NCI-H446 (cell line): ENCODE results near the gene KRTAP10-6.
"Not testable (repeated sequence)": the region's sequence is repeated elsewhere in the genome, so short reads cannot be mapped to it uniquely, and the experiment has no call there.

ENCODE experiments used
- DNase-seq, 2 experiments: peaks; one replicate each; lab custom pipeline; 2025; lab: John Stamatoyannopoulos, UW

Gene KRTAP10-6, protein sequence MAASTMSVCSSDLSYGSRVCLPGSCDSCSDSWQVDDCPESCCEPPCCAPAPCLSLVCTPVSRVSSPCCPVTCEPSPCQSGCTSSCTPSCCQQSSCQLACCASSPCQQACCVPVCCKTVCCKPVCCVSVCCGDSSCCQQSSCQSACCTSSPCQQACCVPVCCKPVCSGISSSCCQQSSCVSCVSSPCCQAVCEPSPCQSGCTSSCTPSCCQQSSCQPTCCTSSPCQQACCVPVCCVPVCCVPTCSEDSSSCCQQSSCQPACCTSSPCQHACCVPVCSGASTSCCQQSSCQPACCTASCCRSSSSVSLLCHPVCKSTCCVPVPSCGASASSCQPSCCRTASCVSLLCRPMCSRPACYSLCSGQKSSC

DNA sequence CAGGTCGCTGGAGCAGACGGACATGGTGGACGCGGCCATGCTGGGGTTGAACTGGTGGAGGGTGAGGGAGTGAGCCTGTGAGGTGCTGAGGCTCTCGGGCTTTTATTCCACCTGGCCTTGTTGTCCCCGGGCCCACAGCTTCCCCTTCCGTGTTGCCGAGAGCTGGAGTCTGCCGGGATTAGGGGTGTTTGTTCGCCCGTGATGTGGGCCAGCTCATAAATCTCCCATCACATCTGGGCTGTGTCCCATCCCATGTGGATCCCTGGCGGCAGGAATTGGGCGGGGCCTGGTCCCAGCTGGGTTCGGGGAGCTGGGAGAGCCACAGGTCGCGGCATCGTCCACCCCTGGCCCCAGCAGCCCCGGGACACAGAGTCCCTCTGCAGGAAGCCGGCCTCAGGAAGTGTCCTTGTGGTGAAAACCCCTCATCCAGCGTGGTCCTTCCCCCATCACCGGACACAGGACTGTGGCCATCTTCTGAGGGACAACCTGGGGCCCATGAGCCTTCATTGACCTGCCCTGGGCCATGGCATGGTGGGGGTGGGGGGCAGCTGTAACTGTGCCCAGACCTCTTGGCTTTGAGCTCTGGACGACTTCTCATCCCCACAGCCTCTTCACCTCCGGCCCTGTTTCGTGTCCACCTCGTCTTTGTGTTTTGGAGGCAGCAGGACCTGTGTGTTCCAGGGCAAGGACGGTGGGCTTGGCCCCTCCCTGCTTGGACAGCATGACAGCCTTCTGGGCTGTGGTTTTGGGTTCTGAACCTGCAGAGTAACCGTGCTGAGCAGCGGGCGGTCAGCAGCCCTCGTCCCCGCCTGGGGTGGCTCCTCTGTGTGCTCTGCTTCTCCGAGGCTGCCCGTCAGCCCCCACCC is at the start of gene KRTAP10-6:
Gene KRTAP10-6 (minus strand): TSS at position 60 of the 866 bp plus-strand sequence. CDS start 21 bp downstream, at position 39.
- no peak for DNase-seq

DNA sequence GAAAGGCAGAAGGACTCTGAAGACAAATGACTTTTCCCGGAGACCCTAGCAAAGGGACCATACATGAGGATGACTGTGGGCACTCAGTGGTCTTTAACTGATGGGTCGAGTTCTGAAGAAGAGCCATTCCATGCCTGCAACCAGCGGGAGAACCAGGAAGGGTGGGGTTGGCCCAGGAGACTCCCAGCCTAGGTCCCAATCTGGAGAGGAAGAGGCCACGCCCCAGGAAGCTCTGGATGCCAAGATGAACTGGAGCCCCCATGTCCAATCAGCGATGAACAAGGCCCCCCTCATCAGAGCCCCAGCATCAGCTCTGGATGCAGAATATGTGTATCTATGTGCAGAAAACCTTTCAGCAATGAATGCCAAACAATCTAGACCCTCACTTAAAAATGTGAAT is 48.5 kb upstream of the KRTAP10-6 start:
- no peak for DNase-seq

DNA sequence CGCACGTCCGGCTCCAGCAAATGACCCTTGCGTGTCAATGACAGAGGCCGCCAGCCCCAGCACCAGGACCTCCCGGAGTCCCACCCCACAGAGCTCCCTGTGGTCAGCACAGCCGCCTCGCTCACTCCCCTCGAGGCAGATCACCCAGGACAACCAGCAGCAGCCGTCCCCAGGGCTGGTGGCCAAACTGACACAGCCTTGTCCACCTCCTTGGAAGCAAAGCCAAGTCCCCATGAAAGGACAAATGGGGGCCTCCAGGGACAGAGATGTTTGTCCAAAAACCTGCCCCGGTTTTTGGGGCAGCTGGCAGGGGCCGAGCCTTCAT is 47.0 kb upstream of the KRTAP10-6 start:
- DNase-seq, result no peak

DNA sequence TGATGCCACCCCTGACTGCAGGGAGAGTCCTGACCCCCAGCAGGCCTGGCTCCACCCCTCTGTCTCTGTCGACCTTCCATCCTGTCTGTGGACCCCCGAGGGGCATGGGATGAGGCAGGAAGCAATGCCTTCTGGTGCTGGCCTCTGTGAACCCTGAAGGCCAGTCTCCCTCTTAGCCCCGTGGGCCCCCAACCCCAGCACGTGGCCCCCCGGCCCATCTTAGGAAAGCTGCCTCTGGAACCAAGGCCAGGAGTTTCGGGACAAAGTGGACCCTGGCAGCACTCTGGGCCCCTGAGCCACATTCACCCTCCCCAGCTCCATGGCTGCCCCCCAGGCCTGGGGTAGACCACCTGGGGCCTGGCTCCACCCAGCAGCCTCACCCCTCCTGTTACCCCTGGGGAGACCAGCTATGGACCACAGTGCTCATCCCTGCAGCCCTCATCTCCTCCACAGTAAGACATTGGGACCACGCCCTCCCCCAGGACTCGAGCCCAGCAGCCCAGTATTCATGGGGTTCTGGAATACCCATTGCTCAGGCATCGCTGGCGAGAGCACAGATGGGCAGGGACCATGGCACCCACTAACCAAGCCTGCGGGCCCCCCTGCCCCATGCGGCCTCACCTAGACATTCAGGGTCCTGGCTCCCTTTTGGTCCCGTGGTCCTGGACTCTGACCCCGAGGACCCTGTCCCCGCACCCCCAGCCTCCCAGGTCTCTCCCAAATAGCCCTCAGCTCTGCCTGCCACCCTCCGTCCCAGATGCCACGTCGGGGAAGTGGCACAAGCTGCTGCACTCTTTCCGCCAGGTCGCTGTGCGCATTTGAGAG is 46.4 kb upstream of the KRTAP10-6 start:
- DNase-seq, result not testable (repeated sequence)

DNA sequence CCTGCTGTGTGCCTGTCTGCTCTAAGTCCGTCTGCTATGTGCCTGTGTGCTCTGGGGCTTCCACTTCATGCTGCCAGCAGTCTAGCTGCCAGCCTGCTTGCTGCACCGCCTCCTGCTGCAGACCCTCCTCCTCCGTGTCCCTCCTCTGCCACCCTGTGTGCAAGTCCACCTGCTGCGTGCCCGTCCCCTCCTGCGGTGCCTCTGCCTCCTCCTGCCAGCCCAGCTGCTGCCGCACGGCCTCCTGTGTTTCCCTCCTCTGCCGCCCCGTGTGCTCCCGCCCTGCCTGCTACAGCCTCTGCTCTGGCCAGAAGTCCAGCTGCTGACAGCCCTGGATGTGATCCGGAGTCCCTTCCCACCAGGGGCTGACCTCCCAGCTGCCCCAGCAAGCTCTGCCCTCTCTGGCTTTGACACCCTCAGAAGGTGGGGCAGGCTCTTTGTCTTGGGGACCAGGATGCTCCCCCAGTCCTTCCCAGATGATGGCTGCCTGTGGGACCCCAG is 45.6 kb upstream of the KRTAP10-6 start:
- DNase-seq, result not testable (repeated sequence)

DNA sequence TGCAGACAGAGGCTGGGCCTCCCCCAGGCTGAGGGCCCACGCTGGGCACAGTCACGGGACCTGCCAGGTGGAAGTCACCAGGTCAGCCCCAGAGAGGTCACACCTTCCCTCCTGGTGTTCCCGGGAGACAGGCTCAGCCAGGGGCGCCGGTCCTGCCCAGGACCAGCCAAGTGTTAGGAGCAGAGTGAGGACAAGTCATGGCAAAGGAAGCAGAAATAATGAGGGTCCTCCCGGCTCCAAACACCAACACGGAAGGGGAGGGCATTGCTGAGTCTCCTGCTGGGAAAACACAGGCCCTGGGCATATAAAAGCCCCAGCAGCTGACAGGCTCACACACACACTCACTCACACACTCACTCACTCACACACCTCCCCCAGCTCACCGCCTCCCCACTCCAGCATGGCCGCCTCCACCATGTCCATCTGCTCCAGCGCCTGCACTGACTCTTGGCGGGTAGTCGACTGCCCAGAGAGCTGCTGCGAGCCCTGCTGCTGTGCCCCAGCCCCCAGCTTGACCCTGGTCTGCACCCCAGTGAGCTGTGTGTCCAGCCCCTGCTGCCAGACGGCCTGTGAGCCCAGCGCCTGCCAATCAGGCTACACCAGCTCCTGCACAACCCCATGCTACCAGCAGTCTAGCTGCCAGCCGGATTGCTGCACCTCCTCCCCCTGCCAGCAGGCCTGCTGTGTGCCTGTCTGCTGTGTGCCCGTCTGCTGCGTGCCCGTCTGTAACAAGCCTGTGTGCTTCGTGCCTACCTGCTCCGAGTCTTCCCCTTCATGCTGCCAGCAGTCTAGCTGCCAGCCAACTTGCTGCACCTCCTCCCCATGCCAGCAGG is 44.9 kb upstream of the KRTAP10-6 start, which contains the start of gene KRTAP10-10:
Gene KRTAP10-10 (plus strand): TSS at position 339 of the 833 bp plus-strand sequence. CDS start 62 bp downstream, at position 401.
- peak in 1 of 2 experiments; percentile 44 for DNase-seq

DNA sequence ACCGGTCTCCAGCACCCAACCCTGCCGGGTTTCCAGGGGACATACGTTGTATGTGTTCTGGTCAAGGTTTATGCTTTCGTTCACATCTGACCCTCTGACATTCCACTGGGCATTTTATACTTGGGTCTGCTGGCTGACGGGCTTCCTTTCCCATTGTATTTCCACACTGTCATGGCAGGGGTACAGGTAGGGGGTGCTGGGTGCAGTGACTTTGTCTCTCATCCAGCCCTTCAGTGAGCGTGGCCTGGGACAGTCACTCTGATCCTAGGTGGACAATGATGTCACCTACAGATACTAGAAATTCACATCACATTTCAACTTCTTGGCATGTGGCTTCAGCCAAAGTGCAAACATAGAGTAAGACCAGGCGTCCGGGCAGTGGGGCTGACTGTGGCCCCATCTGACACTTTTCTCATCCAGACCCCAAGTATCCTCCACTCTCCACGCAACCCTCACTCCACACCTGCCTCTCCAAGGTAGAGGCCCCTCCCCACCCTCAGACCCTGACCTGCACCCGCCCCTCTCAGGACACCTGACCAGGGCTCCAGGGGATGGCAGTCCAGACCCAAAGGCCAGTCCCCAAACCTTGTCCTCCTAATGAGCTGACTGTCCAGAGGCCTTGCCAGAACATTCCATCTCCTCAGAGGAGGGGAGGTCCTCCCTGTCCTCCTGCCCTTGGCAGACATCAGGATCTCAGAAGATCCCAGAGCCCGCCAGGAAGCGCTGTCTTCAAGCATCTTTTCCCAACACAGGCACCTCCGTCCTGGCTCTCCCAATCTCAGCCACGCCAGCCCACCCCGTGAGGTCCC is 44.1 kb upstream of the KRTAP10-6 start:
- DNase-seq, result no peak

DNA sequence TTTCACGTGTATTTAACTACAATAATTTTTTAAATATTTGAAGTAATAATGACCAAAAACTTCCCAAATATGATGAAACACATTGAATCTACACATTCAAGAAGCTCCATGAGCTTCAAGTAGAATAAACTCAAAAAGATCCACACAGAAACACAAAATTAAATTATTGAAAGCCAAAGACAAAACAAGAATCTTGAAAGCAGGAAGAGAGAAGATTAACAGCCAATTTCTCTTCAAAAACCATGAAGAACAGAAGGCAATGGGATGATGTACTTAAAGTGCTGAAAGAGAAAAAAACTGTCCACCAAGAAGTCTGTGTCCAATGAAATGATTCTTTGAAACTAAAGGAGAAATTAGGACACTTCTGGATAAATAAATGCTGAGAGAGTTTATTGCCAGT is 39.8 kb upstream of the KRTAP10-6 start:
- no peak for DNase-seq

DNA sequence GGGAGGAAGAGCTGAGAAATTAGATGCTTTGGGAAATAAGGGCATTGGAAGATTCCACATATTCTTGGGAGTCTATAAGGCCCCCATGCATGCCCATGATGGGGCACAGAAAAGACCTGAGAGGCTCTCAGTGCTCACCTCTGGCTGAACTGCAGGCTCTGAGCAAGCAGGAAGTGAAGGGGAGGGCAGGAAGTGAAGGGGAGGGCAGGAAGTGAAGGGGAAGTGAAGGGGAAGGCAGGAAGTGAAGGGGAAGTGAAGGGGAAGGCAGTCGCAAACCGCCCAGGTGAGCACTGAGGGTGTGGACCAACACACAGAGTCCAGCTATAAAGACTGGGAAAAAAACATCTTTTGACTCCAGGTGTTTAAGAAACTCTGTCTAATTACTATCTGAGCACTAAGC is 38.1 kb upstream of the KRTAP10-6 start:
- DNase-seq, result no peak

DNA sequence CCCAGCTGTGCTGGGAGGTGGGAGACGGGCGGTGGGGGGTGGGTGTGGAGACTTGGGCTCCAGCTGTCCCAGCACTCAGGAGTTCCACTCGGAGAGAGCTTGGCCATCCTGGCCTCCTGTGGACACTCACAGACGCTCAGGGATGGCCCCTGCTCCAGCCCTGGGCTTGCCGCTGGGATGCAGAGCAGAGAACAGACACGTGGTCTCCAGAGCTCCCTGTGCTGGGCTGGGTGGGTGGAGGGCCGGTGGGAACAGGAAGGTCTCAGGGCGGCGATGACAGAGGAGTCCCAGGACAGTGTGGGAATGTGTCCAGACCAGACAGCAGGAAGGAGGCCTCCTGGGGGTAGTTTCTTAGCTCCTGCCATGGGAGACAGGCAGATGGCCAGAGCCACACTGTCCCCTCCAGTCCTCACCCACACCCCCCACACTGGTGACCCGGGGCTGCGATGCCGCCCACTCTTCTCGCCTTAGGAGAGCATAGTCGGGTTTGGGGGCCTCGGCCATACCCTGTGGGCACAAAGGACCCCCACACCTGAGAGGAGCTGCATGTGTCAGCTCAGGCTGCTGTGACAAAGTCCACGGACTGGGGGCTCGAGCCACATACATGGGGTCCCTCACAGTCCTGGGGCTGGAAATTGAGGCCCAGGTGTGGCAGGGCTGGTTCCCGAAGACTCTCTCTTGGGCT is 36.5 kb upstream of the KRTAP10-6 start:
- DNase-seq, result no peak

DNA sequence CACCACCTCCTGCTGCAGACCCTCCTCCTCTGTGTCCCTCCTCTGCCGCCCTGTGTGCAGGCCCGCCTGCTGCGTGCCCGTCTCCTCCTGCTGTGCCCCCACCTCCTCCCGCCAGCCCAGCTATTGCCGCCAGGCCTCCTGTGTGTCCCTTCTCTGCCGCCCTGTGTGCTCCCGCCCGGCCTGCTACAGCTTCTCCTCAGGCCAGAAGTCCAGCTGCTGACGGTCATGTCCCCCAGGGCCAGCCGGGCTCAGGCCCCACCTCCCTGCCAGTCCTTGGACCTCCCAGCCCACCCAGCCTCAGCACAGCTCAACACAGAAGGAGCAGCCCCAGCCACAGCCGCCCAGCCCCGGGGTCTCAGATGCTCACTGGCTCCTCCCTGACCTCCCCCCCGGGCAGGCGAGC is 35.5 kb upstream of the KRTAP10-6 start:
- DNase-seq, result not testable (repeated sequence)

DNA sequence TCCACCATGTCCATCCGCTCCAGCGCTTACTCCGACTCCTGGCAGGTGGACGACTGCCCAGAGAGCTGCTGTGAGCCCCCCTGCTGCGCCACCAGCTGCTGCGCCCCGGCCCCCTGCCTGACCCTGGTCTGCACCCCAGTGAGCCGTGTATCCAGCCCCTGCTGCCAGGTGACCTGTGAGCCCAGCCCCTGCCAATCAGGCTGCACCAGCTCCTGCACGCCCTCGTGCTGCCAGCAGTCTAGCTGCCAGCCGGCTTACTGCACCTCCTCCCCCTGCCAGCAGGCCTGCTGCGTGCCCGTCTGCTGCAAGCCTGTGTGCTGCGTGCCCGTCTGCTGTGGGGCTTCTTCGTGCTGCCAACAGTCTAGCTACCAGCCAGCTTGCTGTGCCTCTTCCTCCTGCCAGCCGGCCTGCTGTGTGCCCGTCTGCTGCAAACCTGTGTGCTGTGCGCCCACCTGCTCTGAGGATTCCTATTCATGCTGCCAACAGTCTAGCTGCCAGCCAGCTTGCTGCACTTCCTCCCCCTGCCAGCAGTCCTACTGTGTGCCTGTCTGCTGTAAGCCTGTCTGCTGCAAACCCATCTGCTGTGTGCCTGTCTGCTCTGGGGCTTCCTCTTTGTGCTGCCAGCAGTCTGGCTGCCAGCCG is 35.0 kb upstream of the KRTAP10-6 start:
- not testable (repeated sequence) for DNase-seq

DNA sequence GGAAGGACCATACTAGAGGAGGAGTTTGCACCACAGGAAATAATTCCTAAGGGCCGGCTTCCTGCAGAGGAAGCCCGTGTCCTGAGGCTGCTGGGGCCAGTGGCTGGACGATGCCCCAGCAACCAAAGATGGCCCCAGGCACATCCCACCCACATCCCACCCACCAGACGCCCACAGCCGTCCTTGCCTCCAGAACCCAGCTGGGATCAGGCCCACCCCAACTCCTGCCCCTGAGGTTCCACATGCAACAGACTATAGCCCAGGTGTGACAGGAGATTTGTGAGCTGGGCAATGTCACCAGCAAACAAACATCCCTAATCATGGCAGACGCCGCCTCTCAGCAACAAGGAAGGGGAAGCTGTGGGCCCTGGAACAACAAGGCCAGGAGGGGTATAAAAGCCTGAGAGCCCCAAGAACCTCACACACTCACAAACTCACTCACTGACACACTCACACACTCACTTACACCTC is 34.4 kb upstream of the KRTAP10-6 start, which contains the start of gene KRTAP10-9:
Gene KRTAP10-9 (plus strand): TSS at position 421 of the 471 bp plus-strand sequence. CDS start 79 bp downstream, outside the sequence.
- DNase-seq, result no peak

DNA sequence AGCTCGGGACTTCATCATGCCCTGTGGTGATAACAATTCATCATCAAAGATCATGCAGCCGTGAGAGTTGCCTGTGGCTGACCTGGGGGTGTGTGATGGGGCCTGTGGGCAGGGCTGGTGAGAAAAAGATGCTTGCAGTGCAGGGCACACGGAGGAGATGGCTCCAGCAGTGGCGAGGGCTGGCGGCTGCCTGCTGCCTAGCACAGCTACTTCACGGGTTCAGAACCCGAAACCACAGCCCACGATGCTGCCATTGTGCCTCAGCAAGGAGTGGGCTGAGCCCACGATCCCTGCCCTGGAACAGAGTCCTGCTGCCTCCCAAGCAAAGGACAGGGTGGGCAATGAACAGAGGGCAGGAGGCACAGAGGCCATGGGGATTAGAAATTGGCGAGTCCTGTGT is 34.0 kb upstream of the KRTAP10-6 start:
- DNase-seq, result no peak

DNA sequence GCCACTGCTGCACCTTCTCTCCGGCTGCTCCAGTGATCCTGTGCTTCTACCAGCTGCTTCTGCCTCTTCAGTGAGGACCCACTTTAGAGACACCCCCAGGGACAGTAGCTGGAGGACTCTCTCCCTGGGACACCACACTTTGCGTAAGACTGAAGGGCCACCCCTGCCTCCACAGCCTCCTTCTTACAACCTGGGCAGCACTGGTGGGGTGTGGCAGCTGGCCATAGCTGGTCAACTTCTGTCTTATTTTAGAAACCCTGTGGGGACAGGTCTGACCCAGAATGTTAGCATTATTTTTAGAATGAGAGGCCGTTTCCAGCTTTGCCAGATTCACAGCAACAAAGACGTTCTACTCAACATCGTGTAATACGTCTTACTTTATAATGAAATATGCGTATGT is 33.5 kb upstream of the KRTAP10-6 start:
- DNase-seq, result no peak

DNA sequence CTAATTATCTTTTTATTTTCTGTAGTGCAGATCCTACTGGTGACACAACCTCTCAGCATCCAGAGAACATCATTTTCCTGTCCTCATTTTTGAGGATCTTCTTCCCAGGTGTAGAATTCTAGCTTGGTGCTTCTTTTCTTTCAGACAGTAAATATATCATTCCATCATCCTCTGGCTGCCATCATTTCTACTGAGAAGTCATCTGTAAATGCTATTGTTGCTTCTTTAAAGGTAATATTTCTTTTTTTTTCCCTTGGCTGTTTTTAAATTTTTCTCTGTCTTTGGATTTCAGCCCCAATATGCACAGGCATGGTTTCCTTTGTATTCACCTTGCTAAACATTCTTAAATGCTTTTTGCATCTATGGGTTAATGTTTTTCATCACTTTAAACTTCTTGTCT is 31.3 kb upstream of the KRTAP10-6 start:
- DNase-seq, result no peak

DNA sequence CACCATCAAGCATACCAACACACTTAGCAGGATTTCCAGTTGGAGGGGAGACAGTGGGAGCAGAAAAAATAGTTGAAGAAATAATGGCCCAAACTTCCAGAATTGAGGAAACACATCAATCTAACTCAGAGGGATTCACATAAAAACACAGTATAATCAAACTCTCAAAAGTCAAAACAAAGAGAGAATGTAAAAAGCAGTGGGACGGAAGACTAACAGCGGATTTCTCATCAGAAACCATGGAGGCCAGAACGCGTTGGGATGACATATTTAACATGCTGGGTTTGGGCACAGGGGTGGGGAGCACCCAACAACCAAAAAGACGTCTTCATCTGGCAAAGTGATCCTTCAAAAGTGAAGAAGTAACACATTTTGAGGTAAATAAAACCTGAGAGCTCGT is 27.6 kb upstream of the KRTAP10-6 start:
- no peak for DNase-seq

DNA sequence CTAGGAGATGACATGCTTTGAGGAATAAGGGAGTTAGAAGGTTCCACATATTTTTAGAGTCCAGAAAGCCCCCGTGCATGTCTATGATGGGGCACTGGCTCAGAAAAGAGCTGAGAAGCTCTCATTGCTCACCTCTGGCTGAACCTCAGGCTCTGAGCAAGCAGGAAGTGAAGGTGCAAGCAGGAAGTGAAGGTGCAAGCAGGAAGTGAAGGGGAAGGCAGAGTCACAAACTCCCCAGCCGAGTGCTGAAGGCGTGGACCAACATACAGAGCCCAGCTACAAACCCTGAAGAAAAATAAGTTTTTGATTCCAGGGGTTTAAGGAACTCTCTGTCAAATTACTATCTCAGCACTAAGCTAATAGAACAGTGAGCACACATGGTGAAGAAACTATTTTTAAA is 26.6 kb upstream of the KRTAP10-6 start:
- no peak for DNase-seq

DNA sequence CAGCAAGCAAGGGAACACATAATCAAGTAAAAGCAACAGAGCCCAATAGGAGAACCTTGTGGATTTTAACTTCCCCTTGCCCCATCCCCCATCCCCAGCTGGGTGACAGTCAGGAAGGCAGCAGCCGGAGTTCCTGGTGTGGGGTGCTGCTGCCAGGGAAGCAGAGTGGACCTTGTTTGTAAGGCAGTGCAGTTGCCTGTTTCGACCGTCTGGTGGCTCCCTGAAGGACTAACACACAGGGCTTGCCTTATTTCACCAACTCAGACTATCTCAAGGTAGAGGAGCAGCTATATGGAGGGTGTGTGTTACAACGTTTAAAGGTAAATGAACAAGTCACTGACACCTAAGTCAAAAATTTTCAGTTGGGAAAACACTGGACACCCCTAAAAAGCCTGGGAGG is 26.2 kb upstream of the KRTAP10-6 start:
- no peak for DNase-seq
